TTC549 (cell line): ENCODE results near the gene SLIT1.

Experiments used
- FAIRE-seq: peaks from 2 replicates; lab custom pipeline; 2012; peaks lifted over from hg19 to GRCh38; lab: Jason Lieb, UNC

The SLIT1 gene

DNA sequence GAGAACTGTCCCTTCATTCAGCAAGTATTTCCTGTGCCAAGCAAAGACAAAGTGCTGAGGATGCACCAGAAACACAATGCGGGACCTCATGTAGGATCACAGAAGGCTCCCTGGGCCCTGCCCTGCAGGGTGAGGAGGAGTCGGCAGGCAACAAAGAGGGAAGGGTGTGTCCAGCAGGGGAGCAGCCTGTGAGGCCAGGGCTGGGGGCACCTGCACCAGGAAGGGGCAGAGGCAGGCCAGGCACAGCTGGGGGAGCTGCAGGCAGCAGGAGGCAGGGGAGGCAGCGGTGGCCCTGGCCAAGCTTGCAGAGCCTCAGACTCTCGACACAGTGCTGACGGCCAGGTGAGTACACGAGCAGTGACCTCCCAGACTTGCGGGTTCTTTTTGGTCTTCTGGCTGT, 123.3 kb downstream of the SLIT1 start:
- no peak for FAIRE-seq

DNA sequence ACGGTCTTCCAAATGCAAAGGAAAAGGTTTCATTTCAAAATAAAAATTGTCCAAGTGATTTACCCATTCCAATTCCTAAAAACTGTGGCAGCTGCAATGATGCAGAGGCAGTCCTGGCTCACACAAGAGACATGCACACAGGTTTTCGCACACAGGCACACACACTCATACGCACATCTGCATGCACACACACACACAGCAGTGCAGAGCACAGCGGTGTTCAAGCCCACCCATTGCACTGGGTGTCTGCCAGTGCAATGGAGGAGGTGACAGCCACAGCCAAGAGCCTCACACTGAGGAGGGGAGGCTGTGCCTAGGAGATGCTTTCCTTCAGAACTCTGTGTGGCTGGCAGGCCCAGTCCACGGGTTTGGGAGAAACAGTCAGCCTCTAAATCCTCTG, 123.7 kb downstream of the SLIT1 start:
- no peak for FAIRE-seq

DNA sequence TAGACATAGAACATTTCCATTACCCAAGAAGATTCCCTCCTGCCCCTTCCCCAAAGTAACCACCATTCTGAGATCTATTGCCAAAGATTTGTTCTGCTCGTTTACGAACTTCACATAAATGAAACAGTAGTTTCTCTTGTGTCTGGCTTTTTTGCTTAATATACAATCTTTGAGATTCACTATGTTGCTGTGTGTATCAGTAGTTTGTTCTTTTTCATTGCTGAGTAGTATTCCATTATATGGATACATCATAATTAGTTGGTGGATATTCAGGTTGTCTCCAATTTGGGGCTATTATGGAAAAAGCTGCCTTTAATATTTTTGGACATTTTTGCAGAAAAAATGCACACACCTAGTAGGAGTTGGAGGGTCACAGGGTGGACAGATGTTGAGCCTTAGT, 124.3 kb downstream of the SLIT1 start:
- no peak for FAIRE-seq

DNA sequence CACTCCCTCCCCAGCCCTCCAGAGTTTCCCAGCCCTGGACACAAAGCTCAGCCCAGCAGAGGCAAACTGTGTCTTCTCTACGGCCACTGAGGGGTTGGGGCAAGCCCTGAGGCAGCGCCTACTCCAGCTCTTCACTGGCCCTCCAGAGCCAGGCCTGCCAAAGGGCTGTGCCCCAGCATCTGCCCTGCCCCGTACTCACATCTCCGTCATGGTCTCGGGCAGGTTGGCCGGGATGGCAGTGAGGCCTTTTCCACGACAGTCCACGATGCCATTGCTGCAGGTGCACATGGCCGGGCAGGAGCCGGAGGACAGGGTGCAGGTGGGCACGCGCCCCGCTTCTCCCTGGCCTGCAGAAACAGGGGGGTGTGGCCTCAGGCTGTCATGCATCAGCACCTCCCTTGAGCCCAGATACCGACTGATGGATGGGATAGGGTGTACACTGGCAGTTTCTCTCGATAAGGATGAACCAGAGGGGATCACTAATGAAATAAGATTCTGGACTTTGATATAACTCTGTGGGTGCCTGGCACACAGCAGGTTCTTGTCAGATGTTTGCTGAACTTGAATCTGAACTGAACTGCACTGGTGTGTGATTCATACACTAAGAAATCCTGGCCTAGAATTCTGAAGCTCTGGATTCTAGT, 125.2 kb downstream of the SLIT1 start:
- FAIRE-seq: no peak

DNA sequence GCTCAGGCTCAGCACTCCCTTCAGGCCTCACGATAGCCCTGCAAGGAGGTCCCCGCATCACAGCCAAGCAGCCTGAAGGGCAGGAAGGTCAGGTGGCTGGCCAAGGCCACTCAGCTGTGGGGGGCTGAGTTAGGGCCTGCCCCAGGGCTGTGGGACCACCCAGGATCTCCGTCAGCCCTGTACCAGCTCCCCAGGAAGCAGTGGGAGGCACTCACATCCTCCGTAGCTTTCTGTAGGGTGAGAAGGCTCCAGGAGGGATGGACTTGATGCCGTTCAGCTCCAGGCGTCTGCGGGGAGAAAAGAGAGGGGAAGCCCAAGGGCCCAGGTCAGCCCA, 125.9 kb downstream of the SLIT1 start:
- no peak for FAIRE-seq

DNA sequence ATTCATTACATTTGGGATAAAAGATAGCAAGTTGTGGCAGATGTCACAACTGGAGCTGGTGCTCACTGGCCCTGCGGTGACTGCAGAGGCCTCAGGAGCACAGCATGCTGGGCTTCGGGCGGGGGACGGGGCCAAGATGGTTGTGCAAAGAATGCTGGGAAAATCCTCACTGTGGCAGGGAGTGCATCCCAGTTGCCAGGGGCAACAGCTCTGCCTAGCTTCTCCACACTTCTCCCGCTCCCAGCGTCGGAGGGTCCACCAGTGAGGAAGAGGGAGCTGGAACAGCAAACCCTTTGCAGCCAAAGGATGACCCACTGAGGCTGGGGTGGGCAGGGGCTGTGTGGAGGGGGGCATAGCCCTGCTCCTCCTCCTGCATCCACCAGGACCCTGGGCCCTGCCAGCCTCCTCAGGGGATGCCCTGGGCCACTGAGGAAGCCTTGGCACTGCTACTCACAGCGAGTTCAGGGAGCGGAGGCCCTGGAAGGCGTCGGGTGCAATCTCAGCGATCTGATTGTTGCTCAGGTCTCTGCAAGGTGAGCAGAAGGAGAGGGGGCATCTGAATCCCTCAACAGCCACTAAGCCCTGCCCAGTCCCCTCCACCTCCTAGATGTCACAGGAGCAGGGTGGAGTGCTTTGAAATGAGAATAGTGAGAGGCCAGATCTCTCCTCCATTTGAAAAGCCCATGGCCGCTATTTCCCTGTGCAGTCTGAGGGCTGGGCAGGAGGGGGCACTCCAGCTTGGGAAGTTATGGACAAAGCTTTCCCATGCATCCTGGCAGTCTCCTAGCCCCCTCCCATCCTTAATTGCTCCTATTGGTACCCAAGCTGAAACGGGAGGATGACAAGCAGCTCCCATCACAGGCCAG, 126.5 kb downstream of the SLIT1 start:
- FAIRE-seq: no peak

DNA sequence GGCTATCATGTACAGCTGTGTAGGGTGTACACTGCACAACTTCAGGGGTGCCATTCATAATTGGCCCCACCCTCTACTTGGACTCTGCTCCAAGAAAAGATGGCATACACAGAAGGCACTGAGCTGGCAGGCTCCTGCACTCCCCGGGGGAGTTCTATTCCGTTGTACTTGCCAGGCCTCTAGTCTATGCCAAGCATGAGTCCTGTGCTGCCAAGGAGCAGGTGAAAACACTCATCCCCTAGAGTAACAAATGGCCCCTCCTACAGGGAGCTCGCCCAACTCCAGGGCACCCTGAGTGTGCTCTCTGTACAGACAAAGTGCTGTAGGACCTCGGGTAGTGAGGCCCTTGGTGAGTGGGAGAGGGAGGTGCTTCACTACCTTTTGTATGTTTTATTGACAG, 127.2 kb downstream of the SLIT1 start:
- no peak for FAIRE-seq

DNA sequence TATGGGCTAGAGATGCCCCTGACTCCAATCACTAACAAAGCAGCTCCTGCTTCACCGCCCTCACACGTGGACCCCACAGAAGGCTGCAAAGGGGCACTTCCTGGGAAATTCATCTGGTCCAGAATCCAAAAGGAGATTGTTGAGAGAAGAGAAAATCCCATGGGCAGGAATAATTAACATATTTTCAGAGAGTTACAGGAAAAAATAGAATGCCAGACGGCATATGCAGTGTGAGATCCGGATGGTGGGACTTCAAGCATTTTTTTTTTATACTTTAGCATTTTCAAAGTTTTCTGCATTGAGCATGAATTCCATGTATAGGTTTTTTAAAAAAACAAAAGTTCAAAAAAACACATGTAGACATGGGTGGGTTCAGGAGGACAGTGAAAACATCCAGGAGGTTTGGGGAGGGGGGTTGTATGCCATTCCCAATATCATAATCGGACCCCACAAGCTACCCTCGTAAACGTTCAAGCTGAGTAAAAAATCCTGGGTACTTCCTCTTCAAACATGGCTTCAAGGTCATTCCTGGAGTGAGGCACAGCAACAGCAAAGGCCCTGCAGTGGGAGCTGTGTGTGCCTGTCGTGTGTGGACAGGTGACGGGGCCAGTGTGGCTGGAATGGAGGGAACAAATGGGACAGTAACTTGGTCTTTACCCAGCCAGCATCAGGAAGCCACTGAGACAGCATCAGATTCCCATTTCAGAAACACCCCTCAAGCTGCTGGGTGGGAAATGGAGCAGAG, 128.1 kb downstream of the SLIT1 start:
- FAIRE-seq: no peak

DNA sequence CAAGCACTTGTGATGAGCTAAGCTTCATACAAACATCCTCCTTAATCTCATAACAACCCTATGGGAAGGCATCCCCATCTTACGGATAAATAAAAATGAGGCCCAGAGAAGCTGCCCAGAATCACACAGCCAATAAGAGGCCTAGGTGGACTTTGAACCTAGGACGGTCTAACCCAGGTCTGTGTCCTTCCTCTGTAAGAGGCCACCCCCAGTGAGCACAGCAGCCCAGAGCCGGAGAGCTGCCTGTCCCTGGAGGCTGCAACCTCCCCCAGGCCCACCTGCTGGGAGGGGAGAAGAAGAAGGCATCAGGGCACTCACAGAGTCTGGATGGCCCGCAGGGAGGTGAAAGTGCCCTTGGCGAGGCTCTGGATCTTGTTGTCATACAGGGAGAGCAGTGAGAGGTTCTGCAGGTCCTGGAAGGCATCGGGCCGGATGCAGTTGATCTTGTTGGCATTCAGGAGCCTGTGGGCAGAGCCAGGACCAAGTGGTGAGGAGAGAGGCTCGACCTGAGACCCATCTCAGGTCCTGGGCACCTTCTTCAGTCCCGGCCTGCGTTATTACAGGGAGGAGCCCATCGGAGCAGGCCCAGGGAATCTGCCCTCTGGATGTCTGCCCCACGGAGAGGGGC, 129.6 kb downstream of the SLIT1 start:
- no peak for FAIRE-seq

DNA sequence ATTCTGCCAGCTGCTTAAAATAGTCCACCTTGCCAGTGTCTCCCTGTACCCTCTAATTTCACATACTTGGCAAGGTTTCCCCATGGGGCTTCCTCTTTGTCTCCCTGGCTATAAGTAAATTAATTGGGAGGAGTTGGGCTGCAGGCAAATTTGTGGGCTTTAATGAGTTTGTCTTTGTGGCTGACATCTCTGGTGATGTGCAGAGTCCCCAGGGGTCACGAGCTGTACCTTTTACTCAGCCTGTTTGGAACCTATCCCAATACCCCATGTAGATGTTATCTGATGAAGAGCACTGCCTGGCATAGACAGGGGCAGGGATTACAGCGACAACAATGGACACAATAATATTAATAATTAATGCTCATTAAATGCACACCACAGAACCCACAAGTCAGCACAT, 132.5 kb downstream of the SLIT1 start:
- no peak for FAIRE-seq

DNA sequence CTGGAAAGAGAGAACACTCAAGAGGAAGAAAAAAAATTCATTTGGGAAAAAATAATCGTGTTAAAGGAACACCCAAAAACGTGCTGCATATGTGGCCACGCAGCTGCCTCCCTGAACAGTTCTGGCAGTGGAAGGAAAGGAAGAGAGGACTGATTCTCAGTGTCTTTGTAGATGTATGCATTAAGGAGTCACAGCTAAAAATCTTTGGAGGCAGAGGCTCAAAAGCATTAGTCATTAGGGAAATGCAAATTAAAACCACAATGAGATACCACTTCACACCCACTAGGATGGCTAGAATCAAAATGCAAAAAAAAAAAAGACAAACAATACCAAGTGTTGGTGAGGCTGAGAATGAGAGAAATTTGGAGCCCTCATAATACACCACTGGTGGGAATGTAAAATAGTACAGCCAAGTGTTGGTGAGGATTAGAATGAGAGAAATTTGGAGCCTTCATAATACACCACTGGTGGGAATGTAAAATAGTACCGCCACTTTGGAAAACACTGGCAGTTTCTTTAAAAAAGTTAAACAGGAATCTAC, 134.7 kb downstream of the SLIT1 start:
- no peak for FAIRE-seq

DNA sequence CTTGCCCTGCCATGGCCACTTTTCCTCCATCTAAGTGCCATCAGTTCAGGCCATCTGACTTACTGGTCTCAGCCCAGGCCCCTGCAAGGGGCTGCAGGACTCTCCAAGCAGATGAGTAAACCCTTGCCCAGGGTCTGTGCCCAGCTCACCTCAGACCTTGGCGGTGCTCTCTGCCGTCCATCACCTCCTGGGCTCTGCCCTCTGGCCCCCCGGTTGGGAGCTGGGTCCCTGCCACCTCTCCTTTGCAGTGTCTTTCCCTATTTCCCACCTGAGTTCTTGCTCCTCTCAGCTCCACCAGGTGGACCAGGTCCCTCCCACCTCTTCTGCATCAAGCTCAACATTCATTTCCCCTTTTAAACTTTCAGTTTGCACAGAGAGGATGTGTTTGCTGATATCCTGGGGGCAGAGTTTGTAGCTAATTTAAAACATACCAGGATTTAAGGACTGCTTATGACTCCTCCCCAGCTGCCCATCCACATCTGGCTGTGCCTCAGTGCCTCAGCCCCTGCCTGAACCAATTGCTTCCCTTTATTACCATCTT, 135.5 kb downstream of the SLIT1 start:
- no peak for FAIRE-seq

DNA sequence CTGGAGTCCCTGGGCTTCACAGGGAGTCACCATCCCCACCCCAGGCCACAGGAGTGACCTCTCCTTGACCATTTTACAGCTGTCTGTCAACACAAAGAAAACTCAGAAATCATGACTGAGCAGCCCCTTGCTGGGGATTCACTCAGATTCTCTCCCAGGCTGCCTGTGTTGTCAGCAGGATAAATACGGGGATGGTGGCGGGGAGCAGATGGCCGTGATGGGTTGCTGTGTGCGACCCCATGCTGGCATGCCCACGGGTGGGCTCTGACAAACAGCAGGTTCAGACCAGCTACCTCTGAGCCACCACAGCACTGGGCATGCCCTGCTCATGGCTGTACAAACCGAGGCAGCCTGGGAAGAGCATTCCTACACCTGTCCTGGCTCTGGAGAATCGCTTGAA, 136.1 kb downstream of the SLIT1 start:
- no peak for FAIRE-seq

DNA sequence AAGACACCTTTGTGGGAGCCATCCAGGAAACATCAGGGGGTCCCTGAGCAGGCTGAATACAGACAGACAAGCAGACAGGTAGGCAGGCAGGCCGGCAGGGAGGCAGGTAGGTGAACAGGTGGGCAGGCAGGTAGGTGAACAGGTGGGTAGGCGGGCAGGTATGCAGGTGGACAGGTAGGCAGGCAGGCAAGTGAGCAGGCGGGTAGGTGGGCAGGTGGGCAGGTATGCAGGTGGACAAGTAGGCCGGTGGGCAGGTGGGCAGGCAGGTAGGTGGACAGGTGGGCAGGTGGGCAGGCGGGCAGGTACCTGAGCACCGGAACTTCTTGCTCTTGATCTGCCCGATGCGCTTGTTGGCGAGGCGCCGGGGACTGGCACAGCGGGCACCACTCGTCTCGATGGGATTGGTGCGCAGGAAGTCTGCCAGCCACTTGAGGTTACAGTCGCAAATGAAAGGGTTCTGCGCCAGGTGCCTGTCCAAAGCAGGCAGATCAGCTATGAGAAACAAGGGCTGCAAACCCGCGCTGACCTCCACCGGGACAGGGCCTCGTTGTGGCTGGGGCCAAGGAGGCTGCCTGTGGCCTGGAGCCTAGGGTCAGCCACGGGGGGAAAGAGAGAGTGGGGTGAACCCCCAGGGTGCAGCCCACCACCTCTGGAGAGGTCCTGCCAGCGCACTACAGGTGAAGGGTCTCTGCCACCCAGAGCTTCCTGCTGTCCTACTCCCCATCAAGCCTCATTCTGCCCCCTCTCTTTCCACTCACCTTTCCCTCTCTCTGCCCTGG, 136.9 kb downstream of the SLIT1 start:
- no peak for FAIRE-seq

DNA sequence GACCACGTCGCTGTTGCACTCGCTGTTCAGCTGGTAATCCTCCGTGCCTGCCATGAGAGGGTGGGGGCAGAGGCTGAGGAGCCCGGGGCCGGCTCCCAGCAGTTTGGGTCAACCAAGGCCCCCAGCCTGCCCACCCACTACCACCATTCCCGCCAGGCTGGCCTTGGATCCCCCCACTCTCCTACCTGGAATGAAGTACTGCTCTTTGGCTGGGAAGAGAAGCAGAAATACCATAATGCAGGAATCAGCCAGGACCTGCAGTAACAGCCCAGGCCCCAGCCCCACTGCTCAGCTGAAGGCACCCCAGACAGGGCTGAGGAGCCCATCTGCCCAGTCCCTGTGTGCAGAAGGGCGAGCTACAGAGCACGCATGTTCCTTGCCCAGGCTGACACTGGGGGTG, 138.0 kb downstream of the SLIT1 start:
- no peak for FAIRE-seq

DNA sequence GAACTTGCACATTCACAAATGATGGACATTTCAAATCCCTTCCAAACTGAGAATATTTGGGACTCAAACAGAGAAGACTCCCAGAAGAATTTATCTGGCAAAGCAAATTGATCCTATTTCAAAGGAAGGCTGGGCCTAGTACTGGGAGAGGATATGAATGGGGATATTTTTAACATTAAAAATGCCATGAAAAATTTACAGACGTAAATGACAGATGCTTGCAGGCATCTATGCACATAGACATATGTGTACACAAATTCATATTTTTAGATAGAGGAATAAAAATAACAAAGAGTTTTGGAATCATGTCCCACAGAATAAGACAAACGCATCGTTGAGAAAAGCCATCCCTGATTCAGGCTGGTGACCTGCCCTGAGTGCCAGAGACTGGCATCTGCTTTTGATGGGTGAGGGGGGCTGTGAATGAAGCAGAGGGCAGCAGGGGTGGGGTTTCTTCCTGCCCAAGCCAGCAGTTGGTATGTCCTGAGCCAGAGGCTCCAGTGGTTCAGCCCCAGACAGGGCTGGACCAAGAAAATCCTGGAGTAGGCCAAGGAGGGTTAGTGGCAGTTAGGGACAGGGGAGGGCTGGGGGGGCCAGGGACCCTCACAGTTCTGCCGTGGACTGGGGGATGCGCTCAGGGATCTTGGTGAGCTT, 138.5 kb downstream of the SLIT1 start:
- no peak for FAIRE-seq

DNA sequence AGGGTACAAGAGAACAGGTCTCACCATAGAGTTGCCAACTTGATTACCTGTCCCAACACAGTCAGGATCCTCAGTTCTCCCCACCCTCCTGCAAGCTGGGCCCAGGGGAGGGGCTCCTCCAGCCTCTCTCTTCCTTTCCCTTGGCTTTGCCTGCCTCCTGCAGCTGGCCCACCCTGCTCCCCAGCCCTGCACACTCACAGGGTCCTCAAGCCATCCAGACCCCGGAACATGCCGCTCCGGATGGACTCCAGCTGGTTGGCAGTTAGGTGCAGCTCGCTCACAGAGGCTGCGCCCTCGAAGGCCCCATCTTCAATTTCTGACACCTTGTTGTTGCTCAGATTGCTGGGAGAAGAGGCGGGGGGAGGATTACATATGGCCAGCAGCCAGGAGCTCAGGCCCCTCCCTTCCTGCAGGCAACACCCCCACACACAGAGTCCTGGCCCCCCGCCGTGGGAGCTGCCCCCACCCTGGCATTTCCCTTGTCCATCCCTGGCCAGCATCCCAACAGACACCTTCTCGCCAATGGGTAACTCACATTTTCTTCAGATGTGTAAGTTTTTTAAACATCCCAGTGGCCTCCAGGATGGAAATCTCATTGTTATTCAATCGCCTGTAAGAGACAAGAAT, 139.2 kb downstream of the SLIT1 start:
- no peak for FAIRE-seq

DNA sequence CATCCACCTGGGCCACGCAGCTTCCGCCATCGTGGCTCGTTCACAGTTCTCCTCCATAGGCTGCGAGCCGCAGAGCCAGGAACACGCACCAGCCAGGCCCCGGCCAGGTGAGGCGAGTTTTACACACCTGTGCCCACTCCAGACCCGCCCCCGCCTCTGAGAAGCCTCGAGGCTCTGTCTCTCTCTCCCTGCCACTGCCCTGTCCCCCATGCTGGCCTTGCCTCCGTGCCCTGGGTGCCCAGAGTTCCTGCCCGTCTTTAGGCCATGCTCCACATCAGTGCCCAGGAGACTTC, 142.2 kb downstream of the SLIT1 start:
- no peak for FAIRE-seq

DNA sequence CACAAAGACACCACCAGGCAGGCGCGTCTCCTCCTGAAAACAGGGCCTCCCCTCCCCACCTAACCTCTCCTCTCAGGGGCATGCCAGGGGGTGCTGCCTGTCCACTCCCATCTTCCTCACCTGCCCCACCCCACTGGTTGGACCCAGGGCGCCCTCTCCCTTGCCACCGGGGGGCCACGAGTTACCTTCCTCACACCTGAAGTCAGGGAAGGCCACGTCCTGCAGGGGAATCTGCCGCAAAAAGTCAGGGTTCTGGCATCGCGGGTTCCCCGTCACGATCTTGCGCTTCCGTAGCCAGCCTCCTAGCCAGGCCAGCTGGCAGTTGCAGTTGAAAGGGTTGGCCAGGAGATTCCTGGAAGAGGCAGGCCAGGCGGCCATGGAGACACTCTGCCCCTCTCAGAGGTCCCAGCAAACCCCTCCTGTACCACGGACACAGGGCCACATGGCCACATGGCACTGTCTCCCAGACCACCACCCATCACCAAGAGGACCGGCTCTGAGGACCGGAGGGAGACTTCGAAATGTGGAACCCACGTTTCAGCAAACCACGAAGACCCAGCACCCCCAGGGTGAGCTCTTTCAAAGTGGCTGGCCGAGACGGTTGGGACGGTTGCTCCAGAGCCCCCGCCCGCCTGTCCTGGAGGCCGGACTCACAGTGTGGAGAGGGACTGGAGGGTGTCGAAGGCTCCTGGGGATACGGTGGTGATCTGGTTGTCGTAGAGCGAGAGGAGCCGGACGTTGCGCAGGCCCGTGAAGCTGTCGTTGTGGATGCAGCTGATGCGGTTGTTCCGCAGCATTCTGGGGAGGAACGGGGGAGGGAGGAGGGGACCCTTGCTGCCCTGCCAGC, 142.8 kb downstream of the SLIT1 start:
- FAIRE-seq: no peak

DNA sequence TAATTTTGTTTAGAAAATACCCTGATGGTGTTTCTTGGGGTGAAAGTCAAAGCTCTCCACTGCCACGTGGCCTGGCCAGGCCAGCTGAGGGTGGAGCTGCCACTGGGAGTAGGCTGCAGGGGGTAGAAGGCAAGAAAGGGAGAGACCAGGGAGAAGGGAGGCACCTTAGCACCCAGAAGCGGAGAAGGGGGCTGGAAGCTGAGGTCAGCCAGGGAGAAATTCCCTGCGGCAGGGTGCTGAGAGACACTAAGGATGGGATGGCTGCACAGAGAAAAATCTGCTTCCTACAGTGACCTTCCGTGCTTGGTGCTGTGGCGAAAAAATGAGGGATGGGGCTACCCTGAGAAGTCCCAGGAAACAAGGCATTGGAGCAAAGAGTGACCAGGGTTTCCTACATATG, 143.7 kb downstream of the SLIT1 start:
- no peak for FAIRE-seq
